ENCODE data around the gene CALHM4. TPM values are rescaled to one million over a fixed set of nuclear protein-coding genes. Genes with fewer than 3 reads are reported as not detected.

CALHM4 gene
- total RNA-seq, 1 experiment from 2014 or later, result 1.3 TPM

GRCh38 chr6:116542426-116542825 lies 11.1 kb upstream of the CALHM4 start:
- DNase-seq (ENCODE audit: low read depth), result peak; percentile 48

DNA sequence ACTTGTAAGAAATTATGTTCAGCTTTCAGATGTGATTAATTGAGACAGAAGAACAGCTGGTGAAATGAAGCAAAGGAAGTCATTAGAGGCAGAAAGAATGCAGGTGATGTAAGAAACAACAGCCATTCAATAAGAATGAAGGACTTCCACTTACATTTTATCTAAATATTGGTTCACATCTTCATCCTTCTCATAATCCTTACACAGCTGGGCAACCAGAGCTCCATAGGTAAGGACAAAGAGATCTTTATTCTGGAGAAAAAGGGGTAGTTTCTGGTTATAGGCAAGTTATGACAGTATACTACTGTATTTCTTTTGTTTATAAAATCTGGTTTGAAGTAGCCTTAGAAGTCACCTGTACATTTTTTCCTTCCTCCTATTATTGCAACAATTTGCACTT lies 10.4 kb upstream of the CALHM4 start:
- DNase-seq (ENCODE audit: low read depth), result no peak

- no peak for DNase-seq (ENCODE audit: low read depth)
Measured at GRCh38 chr6:116545651-116546050, 7.9 kb upstream of the CALHM4 start, which contains the start of gene TRAPPC3L. TSS of gene TRAPPC3L (minus strand) at chr6:116545684. CDS start at chr6:116545514, 170 bp downstream.

DNA sequence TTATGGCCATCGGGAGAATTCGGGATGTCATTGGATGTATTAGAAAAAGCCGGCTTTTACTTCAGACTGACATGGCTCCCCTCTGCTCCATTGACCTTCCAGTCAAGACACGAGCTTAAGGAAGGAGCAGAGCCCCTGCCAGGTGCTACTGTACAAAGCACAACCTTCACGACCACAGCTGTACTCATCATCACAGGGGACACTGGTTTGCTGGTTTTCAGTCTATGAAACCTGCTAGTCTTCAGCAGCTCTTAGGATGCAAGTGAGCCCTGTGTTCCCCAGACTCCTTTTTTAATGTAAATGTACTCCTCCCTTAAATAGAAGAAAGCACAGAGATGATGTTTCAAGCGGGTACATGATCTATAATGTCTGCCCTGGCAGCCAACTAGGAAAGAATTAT lies 6.2 kb upstream of the CALHM4 start:
- DNase-seq (ENCODE audit: low read depth), result no peak

DNA sequence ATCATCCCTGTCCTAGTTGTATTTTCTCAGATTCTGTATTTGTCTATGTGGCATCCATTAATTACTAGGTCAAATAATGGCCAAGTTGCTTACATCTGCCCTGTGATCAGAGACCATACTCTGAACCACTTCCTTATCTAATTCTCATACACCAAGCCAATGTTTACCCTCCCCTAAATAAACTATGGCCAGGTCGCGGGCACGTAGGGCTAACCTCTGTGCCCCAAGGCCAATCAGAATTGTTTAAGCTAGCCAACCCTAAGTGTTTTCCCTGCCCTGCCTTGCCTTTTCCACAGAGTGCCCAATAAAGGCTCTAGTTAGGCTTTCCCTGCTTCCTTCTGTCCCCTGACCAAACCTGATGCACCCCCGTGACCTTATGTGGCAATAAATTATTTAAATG lies 2.8 kb upstream of the CALHM4 start:
- no peak for DNase-seq (ENCODE audit: low read depth)

DNA sequence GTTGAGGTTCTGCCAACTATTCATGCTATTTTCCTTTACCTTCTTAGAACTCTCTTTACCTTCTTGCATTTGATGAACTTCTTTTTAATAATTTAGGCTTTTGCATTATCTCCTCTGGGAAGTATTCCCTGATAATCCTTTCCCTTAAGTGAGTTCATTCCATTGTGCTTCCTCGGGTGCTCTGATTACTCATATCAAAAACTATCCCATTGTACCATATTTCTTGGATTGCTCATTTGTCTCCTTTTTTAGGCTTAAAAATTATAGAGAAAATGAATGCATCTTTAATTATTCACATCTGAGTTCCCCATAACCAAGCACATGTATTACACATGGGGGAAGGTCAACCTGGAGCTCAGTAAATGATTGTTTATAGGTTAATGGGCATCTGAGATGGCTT lies 2.5 kb downstream of the CALHM4 start:
- peak; percentile 80 for DNase-seq (ENCODE audit: low read depth)

GRCh38 chr6:116556814-116557415 lies 3.4 kb downstream of the CALHM4 start:
- no peak for DNase-seq (ENCODE audit: low read depth)

DNA sequence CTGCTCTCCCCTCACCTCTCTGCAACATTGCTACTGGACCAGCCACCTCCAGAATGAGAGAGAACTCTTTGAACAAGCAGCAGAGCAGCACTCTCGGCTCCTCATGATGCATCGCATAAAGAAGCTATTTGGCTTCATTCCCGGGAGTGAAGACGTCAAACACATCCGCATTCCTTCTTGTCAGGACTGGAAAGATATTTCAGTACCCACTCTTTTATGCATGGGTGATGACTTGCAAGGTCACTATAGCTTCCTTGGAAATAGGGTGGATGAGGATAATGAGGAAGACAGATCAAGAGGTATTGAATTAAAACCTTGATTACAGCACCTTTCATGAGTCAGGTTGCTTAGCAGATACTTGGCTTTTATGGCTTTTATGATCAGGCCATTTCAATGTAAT lies 4.3 kb downstream of the CALHM4 start:
- DNase-seq (ENCODE audit: low read depth), result peak; percentile 93

GRCh38 chr6:116560130-116560529 lies 6.6 kb downstream of the CALHM4 start:
- DNase-seq (ENCODE audit: low read depth), result no peak

- DNase-seq (ENCODE audit: low read depth), result peak; percentile 71
Measured at GRCh38 chr6:116561377-116562018, 7.9 kb downstream of the CALHM4 start.

- no peak for DNase-seq (ENCODE audit: low read depth)
Measured at GRCh38 chr6:116562019-116562403, 8.5 kb downstream of the CALHM4 start.

GRCh38 chr6:116562614-116563013 lies 9.1 kb downstream of the CALHM4 start:
- DNase-seq (ENCODE audit: low read depth), result no peak

GRCh38 chr6:116563830-116564229 lies 10.3 kb downstream of the CALHM4 start:
- DNase-seq (ENCODE audit: low read depth), result no peak

- DNase-seq (ENCODE audit: low read depth), result no peak
Measured at GRCh38 chr6:116564311-116564710, 10.8 kb downstream of the CALHM4 start.

DNA sequence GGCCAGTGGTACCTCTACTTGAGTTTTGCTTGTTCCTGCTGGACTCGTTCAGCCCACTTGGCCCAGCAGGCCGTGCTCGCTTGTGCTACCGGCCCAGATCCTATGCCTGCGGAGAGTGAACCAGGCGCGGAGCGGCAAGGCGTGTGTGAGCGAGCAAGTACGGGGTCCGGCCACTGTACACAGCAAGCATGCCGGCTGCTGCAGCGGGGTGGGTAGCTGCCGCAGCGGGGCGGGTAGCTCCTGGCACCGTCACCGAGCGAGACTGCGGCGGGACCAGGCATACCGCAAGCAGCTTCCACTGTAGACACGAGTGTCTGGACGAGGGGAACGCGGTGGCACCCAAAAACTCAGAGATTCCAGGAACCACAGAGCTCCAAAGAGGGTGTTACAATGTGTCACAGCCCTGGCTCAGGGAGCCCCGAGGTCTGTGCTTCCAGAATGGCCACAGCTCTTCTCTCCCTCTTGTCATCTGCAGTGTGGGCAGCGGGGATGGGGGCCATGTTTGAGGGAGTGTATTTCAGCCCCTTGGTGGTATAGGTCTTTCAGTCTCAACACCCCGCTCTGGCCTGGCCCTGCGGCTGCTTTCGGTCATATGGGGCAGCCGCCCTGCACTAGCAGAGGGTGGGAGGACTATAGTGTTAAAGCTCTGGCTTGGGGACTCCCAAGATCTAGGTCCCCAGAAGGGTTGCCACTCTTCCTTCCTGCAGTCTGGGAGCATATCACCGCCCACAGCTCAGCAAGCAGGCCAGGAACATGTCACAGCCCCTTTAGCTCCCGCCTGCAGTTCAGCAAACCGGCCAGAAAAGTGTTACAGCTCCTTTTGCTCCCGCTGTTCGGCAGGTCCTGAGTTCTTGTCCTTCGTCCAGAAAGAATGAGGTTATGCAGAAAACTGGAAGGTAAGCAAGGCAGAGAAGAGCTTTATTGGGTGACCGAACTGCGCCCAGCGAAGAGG lies 11.6 kb downstream of the CALHM4 start:
- no peak for DNase-seq (ENCODE audit: low read depth)

DNA sequence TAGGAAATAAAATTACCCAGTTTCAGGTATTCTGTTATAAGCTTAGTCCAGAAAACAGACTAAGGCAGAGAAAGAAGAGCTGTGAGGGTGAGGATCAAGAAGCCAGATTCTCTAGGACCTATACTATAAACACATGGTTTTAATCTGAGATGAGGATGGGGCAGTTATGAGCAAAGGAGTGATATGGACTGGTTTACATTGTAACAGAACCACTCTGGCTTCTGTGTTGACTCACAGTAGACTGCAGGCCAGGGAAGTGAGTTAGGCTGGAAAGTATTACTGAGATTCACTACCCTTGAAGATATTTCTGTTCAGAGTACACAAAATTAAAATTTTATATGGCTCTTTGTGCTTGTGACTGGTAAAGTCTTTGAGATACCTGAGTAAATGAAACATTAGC lies 14.6 kb downstream of the CALHM4 start:
- DNase-seq (ENCODE audit: low read depth), result no peak

DNA sequence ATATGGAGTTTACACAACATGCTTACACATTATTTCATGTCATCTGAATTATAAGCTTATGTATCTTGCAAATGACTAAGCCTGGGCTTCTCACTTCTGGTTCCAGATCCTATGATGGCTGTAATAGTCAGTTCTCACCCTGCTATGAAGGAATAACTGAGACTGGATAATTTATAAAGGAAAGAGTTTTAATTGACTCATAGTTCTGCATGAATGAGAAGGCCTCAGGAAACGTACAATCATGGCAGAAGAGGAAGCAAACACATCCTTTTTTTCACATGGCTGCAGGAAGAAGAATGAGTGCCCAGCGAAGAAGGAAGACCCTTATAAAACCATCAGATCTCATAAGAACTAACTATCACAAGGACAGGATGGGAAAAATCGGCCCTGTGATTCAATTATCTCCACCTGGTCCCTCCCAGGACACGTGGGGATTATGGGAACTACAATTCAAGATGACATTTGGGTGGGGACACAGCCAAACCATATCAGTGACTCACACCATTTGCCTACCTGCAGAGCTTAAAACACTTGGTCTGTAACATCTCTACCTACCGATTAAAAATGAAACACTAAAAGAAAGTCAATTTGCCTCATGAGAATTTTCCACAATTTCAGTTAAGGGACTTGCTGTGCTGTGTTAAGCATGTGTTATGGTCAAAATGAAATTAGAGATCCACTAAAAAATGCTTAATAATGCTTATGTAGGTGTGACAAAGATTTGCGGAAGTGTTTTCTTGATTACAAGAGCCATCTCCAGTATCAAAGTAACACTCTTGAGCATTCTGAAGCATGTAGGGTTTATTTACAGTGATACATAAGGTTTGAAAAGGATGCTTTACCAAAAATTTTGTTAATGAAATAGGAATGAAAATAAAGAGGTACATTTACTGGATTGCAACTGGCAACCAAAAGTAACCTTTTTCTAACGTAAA lies 15.5 kb downstream of the CALHM4 start:
- DNase-seq (ENCODE audit: low read depth), result no peak

- DNase-seq (ENCODE audit: low read depth), result peak; percentile 99
Measured at GRCh38 chr6:116570856-116571682, 17.5 kb downstream of the CALHM4 start, which contains the start of gene RWDD1. TSS of gene RWDD1 (plus strand) at chr6:116571504. CDS start at chr6:116571583, 79 bp downstream.

- no peak for DNase-seq (ENCODE audit: low read depth)
Measured at GRCh38 chr6:116571683-116572000, 18.1 kb downstream of the CALHM4 start.

DNA sequence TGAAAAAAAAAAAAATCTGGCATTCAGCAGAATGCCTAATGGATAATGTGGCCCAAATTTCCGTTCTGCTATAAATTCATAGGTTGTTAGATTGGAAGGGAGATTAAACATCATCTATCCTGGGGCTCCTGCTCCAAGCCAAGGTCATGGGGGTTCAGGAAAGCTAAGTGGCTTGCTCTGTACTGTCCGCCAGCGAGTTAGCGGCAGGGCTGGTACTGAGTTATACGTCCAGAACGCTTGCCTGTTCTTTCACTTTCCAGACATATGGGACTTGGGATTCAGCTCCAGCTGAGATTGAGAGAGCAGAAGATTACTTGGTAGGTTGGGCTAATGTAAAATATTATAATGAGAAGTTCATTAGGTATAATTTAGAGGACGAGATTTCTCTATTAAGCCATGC lies 18.6 kb downstream of the CALHM4 start:
- DNase-seq (ENCODE audit: low read depth), result peak; percentile 34
